WTC11 (cell line): Measurements from ENCODE around the gene HEBP1. TPM values are rescaled to one million over a fixed set of nuclear protein-coding genes. Genes with fewer than 3 reads are reported as not detected.

Experiments
- ATAC-seq: fragments of 200-7000 bp; cut with Tn5 transposase; 2 replicates; pipeline ENCODE4 v1.10.0; 2021; ENCODE audit warnings: mild to moderate bottlenecking, moderate library complexity
- CTCF ChIA-PET: fragments of 300-600 bp; sonication (Branson Sonifier 250); formaldehyde crosslinking; loops from one replicate; lab custom pipeline; 2021; ENCODE audit warnings: antibody characterized with exemption; lab: Charles Lee
- POLR2A ChIA-PET: fragments of 350-600 bp; sonication (Branson Sonifier 250); formaldehyde crosslinking; loops from one replicate; lab custom pipeline; 2021; ENCODE audit warnings: antibody characterized with exemption; lab: Charles Lee
- DNase-seq: peaks from one replicate; pipeline ENCODE4 v3.0.0; 2021; ENCODE audit warnings: low spot score
- H3K27ac Mint-ChIP-seq: 2 replicates; pipeline ENCODE4 v1.8.0; 2021; ENCODE audit warnings: mixed read lengths
- H3K27me3 Mint-ChIP-seq: 2 replicates; pipeline ENCODE4 v1.8.0; 2021; ENCODE audit warnings: low read depth, mild to moderate bottlenecking, moderate library complexity, mixed read lengths
- H3K36me3 Mint-ChIP-seq: 2 replicates; pipeline ENCODE4 v1.8.0; 2021; ENCODE audit warnings: mixed read lengths
- H3K4me1 Mint-ChIP-seq: 2 replicates; pipeline ENCODE4 v1.8.0; 2022; ENCODE audit warnings: mixed read lengths
- H3K4me3 Mint-ChIP-seq: 2 replicates; pipeline ENCODE4 v1.8.0; 2021; ENCODE audit warnings: mild to moderate bottlenecking, moderate library complexity, mixed read lengths
- H3K9me3 Mint-ChIP-seq: 2 replicates; pipeline ENCODE4 v1.8.0; 2021; ENCODE audit warnings: mixed read lengths
- EMX1 ChIP-seq: fragments of 250-450 bp; sonication (Bioruptor Pico); IDR thresholded peaks from 2 replicates; pipeline ENCODE4 v1.8.0; 2021; ENCODE audit warnings: mild to moderate bottlenecking
- GABPB1 ChIP-seq: sonication (generic); formaldehyde crosslinking; IDR thresholded peaks from 2 replicates; pipeline ENCODE4 v1.8.1; 2023; ENCODE audit warnings: mild to moderate bottlenecking, missing genetic modification reagents
- GRHL2 ChIP-seq: fragments of 250-450 bp; sonication (Bioruptor Pico); IDR thresholded peaks from 2 replicates; pipeline ENCODE4 v1.8.0; 2022; ENCODE audit warnings: mild to moderate bottlenecking, moderate library complexity; ENCODE audit not compliant: insufficient replicate concordance, severe bottlenecking
- GTF2I ChIP-seq: fragments of 250-450 bp; sonication (Bioruptor Pico); conservative IDR thresholded peaks from 2 replicates; pipeline ENCODE4 v1.4.0; 2021; ENCODE audit warnings: mild to moderate bottlenecking
- IRF2 ChIP-seq: sonication (generic); formaldehyde crosslinking; IDR thresholded peaks from 2 replicates; pipeline ENCODE4 v1.8.0; 2022; ENCODE audit warnings: low read depth, missing genetic modification reagents, borderline replicate concordance
- NR3C1 ChIP-seq: sonication (generic); formaldehyde crosslinking; conservative IDR thresholded peaks from 2 replicates; pipeline ENCODE4 v1.8.1; 2023; ENCODE audit warnings: low read depth, mild to moderate bottlenecking, missing genetic modification reagents
- OVOL2 ChIP-seq: fragments of 250-450 bp; sonication (Bioruptor Pico); IDR thresholded peaks from 2 replicates; pipeline ENCODE4 v1.9.0; 2021; ENCODE audit warnings: mild to moderate bottlenecking, borderline replicate concordance
- TEAD1 ChIP-seq: sonication (generic); formaldehyde crosslinking; IDR thresholded peaks from 2 replicates; pipeline ENCODE4 v1.8.0; 2022; ENCODE audit warnings: mild to moderate bottlenecking, missing genetic modification reagents
- ZBTB21 ChIP-seq: sonication (generic); formaldehyde crosslinking; IDR thresholded peaks from 2 replicates; pipeline ENCODE4 v1.8.1; 2023; ENCODE audit warnings: mild to moderate bottlenecking, missing genetic modification reagents, borderline replicate concordance
- ZNF317 ChIP-seq: sonication (generic); formaldehyde crosslinking; IDR thresholded peaks from 2 replicates; pipeline ENCODE4 v1.8.1; 2023; ENCODE audit warnings: low read depth, mild to moderate bottlenecking, moderate library complexity, missing genetic modification reagents, borderline replicate concordance
- total RNA-seq: library from RNA; stranded (reverse); gene quantifications from 3 replicates; pipeline ENCODE4 v1.2.3, GENCODE V29; 2021
- TF ChIP-seq, protein P1 (sequence below): sonication (generic); formaldehyde crosslinking; IDR thresholded peaks from 2 replicates; pipeline ENCODE4 v1.8.1; 2023; ENCODE audit warnings: mild to moderate bottlenecking, missing genetic modification reagents, moderate library complexity
- TF ChIP-seq, protein P2 (sequence below): fragments of 250-450 bp; sonication (Bioruptor Pico); IDR thresholded peaks from 2 replicates; pipeline ENCODE4 v1.9.0; 2021; ENCODE audit warnings: mild to moderate bottlenecking
- TF ChIP-seq, protein P3 (sequence below): sonication (generic); formaldehyde crosslinking; IDR thresholded peaks from 2 replicates; pipeline ENCODE4 v1.8.0; 2023; ENCODE audit warnings: mild to moderate bottlenecking, missing genetic modification reagents
- TF ChIP-seq, protein P4 (sequence below): fragments of 250-450 bp; sonication (Bioruptor Pico); IDR thresholded peaks from 2 replicates; pipeline ENCODE4 v1.9.0; 2021; ENCODE audit warnings: moderate library complexity, mild to moderate bottlenecking, inconsistent platforms, borderline replicate concordance
- TF ChIP-seq, protein P5 (sequence below): sonication (generic); formaldehyde crosslinking; IDR thresholded peaks from 2 replicates; pipeline ENCODE4 v1.8.1; 2023; ENCODE audit warnings: mild to moderate bottlenecking, missing genetic modification reagents, borderline replicate concordance
- TF ChIP-seq, protein P6 (sequence below): sonication (generic); formaldehyde crosslinking; IDR thresholded peaks from 2 replicates; pipeline ENCODE4 v1.8.0; 2022; ENCODE audit warnings: mild to moderate bottlenecking, missing genetic modification reagents
- TF ChIP-seq, protein P7 (sequence below): sonication (generic); formaldehyde crosslinking; IDR thresholded peaks from 2 replicates; pipeline ENCODE4 v1.8.1; 2022; ENCODE audit warnings: mild to moderate bottlenecking, moderate library complexity, missing genetic modification reagents
- TF ChIP-seq, protein P8 (sequence below): sonication (generic); formaldehyde crosslinking; IDR thresholded peaks from 2 replicates; pipeline ENCODE4 v1.8.1; 2023; ENCODE audit warnings: mild to moderate bottlenecking, missing genetic modification reagents, moderate library complexity

Gene HEBP1
- total RNA-seq, 1 experiment from 2014 or later = 61.8 TPM

DNA sequence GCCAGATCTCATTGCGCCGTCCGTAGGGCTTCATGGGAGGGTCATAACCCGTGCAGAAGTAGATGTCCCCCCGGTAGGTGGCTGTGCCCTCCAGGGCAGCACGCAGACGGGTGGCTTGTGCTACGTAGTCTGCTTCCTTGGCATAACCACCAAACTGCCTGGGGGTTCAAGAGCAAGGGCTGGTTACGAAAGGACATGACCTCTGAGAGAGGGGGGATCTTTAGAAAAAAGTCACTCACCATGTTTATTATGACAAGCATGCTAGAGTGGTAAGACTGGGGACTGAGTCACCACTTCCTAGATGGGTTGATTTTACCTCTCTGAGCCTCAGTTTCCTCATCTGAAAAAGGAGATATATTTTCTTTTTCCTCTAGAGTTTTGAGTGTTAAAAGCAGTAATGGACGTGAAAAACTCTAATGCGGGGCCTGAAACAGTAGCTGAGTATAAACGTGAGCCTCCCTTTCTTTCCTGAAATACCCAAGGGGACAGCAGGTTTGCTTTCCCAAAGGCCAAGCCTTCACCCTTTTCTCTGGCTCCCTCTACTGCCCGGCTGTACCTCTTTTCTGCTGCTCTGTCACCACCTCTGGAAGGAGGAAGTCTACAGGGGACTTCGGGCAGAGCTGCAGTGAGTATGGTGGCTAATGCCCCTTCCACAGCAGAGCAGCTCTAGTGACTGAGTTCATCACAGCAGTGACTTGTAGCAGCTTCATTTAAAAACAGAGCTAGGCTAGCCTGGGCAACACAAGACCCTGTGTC is 24.6 kb downstream of the HEBP1 start:
- no peak for TF ChIP-seq ZNF317
- TF ChIP-seq NR3C1 (CRISPR knock-in tag) = no peak
- TF ChIP-seq, protein P1, sequence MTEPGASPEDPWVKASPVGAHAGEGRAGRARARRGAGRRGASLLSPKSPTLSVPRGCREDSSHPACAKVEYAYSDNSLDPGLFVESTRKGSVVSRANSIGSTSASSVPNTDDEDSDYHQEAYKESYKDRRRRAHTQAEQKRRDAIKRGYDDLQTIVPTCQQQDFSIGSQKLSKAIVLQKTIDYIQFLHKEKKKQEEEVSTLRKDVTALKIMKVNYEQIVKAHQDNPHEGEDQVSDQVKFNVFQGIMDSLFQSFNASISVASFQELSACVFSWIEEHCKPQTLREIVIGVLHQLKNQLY (CRISPR knock-in tag) = no peak
- TF ChIP-seq, protein P2, sequence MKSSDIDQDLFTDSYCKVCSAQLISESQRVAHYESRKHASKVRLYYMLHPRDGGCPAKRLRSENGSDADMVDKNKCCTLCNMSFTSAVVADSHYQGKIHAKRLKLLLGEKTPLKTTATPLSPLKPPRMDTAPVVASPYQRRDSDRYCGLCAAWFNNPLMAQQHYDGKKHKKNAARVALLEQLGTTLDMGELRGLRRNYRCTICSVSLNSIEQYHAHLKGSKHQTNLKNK (CRISPR knock-in tag) = no peak
- TF ChIP-seq, protein P3, sequence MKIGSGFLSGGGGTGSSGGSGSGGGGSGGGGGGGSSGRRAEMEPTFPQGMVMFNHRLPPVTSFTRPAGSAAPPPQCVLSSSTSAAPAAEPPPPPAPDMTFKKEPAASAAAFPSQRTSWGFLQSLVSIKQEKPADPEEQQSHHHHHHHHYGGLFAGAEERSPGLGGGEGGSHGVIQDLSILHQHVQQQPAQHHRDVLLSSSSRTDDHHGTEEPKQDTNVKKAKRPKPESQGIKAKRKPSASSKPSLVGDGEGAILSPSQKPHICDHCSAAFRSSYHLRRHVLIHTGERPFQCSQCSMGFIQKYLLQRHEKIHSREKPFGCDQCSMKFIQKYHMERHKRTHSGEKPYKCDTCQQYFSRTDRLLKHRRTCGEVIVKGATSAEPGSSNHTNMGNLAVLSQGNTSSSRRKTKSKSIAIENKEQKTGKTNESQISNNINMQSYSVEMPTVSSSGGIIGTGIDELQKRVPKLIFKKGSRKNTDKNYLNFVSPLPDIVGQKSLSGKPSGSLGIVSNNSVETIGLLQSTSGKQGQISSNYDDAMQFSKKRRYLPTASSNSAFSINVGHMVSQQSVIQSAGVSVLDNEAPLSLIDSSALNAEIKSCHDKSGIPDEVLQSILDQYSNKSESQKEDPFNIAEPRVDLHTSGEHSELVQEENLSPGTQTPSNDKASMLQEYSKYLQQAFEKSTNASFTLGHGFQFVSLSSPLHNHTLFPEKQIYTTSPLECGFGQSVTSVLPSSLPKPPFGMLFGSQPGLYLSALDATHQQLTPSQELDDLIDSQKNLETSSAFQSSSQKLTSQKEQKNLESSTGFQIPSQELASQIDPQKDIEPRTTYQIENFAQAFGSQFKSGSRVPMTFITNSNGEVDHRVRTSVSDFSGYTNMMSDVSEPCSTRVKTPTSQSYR (CRISPR knock-in tag) = no peak
- no peak for TF ChIP-seq TEAD1 (CRISPR knock-in tag)
- TF ChIP-seq, protein P4, sequence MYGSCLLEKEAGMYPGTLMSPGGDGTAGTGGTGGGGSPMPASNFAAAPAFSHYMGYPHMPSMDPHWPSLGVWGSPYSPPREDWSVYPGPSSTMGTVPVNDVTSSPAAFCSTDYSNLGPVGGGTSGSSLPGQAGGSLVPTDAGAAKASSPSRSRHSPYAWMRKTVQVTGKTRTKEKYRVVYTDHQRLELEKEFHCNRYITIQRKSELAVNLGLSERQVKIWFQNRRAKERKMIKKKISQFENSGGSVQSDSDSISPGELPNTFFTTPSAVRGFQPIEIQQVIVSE = no peak
- TF ChIP-seq, protein P5, sequence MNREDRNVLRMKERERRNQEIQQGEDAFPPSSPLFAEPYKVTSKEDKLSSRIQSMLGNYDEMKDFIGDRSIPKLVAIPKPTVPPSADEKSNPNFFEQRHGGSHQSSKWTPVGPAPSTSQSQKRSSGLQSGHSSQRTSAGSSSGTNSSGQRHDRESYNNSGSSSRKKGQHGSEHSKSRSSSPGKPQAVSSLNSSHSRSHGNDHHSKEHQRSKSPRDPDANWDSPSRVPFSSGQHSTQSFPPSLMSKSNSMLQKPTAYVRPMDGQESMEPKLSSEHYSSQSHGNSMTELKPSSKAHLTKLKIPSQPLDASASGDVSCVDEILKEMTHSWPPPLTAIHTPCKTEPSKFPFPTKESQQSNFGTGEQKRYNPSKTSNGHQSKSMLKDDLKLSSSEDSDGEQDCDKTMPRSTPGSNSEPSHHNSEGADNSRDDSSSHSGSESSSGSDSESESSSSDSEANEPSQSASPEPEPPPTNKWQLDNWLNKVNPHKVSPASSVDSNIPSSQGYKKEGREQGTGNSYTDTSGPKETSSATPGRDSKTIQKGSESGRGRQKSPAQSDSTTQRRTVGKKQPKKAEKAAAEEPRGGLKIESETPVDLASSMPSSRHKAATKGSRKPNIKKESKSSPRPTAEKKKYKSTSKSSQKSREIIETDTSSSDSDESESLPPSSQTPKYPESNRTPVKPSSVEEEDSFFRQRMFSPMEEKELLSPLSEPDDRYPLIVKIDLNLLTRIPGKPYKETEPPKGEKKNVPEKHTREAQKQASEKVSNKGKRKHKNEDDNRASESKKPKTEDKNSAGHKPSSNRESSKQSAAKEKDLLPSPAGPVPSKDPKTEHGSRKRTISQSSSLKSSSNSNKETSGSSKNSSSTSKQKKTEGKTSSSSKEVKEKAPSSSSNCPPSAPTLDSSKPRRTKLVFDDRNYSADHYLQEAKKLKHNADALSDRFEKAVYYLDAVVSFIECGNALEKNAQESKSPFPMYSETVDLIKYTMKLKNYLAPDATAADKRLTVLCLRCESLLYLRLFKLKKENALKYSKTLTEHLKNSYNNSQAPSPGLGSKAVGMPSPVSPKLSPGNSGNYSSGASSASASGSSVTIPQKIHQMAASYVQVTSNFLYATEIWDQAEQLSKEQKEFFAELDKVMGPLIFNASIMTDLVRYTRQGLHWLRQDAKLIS (CRISPR knock-in tag) = no peak
- no peak for TF ChIP-seq GTF2I (CRISPR knock-in tag)
- no peak for TF ChIP-seq GRHL2
- TF ChIP-seq, all 79 proteins: peak for 0
- no peaks in the 10 kb centered on the region for H3K4me1 Mint-ChIP-seq
- peaks cover 3% of the 10 kb centered on the region; the same call in 1 of the 2 replicates for H3K27me3 Mint-ChIP-seq
- H3K36me3 Mint-ChIP-seq = peaks cover 53% of the 10 kb centered on the region
- peak; percentile 62 for DNase-seq
- POLR2A ChIA-PET = interaction anchor here (0.6 to 1.0 kb wide), 5 partner anchors 42 to 1815 kb away, joined by 3 to 7 read pairs (median 4); no protein-coding TSS in a partner anchor
- no peak overlapping the region for H3K27ac Mint-ChIP-seq
- CTCF ChIA-PET = interaction anchor here (0.5 to 3.0 kb wide), 50 partner anchors 8 to 315 kb away, joined by 3 to 33 read pairs (median 5); partner anchors contain the start of gene GPRC5A
- H3K9me3 Mint-ChIP-seq = peaks cover 20% of the 10 kb centered on the region
- H3K4me3 Mint-ChIP-seq = no peak overlapping the region
- peak; percentile 99 for ATAC-seq

DNA sequence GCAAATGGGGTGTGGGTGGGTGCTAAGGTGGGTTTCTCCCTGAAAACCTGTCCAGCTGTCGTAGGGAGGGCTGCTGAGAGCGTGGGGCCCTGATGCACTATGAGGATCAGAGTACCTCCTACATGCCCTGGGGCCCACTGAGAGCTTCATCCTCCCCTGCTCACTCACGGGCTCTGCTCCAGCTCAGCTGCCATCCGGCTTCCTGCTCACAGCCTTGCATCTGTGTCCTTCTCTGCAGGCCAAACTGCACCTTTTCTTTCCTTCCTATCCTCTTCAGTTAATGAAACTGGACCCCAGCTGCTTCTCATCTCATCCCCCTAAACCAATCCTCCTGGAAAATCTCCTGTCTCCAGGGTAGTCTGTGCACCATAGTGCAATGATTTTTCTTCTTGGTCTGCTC is 25.9 kb downstream of the HEBP1 start:
- ChIA-PET CTCF (interaction anchor here (1.4 to 3.0 kb wide), 2 partner anchors 13 to 58 kb away, joined by 3 to 33 read pairs; no protein-coding TSS in a partner anchor), POLR2A (no interaction called here)
- H3K4me3 Mint-ChIP-seq = no peak overlapping the region
- no peak overlapping the region for H3K27ac Mint-ChIP-seq
- DNase-seq (no peak), ATAC-seq (no peak)
- H3K36me3 Mint-ChIP-seq = peaks cover 53% of the 10 kb centered on the region
- H3K4me1 Mint-ChIP-seq = no peaks in the 10 kb centered on the region
- peaks cover 20% of the 10 kb centered on the region for H3K9me3 Mint-ChIP-seq
- H3K27me3 Mint-ChIP-seq = peaks cover 3% of the 10 kb centered on the region; the same call in 1 of the 2 replicates
- no peak for TF ChIP-seq OVOL2 (CRISPR knock-in tag)
- TF ChIP-seq, protein P6, sequence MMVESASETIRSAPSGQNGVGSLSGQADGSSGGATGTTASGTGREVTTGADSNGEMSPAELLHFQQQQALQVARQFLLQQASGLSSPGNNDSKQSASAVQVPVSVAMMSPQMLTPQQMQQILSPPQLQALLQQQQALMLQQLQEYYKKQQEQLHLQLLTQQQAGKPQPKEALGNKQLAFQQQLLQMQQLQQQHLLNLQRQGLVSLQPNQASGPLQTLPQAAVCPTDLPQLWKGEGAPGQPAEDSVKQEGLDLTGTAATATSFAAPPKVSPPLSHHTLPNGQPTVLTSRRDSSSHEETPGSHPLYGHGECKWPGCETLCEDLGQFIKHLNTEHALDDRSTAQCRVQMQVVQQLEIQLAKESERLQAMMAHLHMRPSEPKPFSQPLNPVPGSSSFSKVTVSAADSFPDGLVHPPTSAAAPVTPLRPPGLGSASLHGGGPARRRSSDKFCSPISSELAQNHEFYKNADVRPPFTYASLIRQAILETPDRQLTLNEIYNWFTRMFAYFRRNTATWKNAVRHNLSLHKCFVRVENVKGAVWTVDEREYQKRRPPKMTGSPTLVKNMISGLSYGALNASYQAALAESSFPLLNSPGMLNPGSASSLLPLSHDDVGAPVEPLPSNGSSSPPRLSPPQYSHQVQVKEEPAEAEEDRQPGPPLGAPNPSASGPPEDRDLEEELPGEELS (CRISPR knock-in tag) = no peak
- no peak for TF ChIP-seq ZBTB21 (CRISPR knock-in tag)
- no peak for TF ChIP-seq IRF2
- TF ChIP-seq, protein P4 = no peak
- TF ChIP-seq, protein P2 (CRISPR knock-in tag) = no peak
- TF ChIP-seq, protein P7, sequence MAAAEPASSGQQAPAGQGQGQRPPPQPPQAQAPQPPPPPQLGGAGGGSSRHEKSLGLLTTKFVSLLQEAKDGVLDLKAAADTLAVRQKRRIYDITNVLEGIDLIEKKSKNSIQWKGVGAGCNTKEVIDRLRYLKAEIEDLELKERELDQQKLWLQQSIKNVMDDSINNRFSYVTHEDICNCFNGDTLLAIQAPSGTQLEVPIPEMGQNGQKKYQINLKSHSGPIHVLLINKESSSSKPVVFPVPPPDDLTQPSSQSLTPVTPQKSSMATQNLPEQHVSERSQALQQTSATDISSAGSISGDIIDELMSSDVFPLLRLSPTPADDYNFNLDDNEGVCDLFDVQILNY (CRISPR knock-in tag) = no peak
- no peak for TF ChIP-seq GABPB1 (CRISPR knock-in tag)
- TF ChIP-seq, protein P8, sequence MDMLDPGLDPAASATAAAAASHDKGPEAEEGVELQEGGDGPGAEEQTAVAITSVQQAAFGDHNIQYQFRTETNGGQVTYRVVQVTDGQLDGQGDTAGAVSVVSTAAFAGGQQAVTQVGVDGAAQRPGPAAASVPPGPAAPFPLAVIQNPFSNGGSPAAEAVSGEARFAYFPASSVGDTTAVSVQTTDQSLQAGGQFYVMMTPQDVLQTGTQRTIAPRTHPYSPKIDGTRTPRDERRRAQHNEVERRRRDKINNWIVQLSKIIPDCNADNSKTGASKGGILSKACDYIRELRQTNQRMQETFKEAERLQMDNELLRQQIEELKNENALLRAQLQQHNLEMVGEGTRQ (CRISPR knock-in tag) = no peak
- TF ChIP-seq EMX1 (CRISPR knock-in tag) = no peak
